GM18499 (cell line): ENCODE results near the gene PSMD1.
"Not testable (repeated sequence)": the region's sequence is repeated elsewhere in the genome, so short reads cannot be mapped to it uniquely, and the experiment has no call there.

Experiments
- ATAC-seq: cut with Tn5 transposase; IDR thresholded peaks from one replicate; pipeline ENCODE4 v1.9.1; 2021; ENCODE audit warnings: moderate number of reproducible peaks; ENCODE audit not compliant: insufficient read depth, unreplicated experiment

Gene PSMD1

GRCh38 chr2:231052494-231053451, 3.9 kb upstream of the PSMD1 start:
- ATAC-seq = no peak

GRCh38 chr2:231053846-231054245, 2.8 kb upstream of the PSMD1 start:
- ATAC-seq = no peak

DNA sequence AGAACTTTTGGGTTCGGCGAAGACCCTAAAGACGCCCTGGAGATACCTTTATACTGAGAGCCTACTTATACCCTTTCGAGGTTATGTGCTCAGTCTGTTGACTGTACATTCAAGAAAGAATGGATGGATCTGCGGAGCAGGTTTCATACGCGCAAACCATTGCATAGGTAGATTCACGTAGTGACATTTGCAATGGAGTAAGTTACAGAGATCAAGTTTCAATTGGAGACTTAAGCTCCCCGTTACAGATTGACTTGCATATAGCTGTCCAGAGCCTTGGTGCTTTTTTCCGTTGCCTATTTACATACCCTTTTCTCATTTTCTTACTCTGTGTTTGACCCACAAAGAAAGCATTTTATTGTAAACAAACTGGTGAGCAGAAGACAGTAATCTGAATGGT, 923 bp downstream of the PSMD1 start:
- ATAC-seq = no peak

DNA sequence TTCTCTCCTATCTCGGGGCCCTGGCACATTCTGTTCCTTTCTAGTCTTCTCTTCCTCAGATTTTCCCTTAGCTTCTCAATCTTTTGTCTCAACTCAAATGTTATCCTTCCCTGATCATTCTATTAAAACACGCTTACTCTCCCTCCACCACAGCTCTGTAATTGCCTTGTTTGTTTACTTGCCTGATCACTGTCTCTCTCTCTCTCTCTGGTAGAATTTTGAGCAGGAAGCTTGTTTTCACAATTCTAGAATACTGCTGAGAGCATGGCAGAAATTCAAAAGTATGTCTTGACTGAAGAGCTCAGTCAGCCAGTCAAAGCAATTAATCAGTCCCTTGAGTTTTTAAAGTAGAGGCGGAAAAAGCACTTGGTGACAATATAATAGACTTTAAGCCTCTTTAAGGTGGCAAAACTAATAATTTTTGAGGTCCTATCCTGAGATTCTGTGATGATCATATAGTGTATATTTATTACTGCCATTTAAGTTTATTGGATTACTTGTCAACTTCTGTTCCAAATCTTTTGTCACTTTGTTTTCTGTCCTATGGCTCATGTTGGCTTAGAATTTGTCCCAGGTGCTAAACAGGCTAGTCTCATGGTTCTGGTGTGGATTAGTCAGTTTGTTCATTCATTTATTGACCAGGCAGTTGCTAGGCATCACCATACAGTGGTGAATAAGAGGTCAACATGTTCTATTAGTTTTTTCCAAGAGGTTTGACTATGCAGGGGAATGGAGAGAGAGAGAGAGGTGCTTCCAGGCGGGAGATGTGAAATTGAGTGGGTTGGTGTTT, 2.3 kb downstream of the PSMD1 start:
- ATAC-seq = no peak

- ATAC-seq = no peak
Measured at GRCh38 chr2:231059756-231060155, 3.1 kb downstream of the PSMD1 start.

DNA sequence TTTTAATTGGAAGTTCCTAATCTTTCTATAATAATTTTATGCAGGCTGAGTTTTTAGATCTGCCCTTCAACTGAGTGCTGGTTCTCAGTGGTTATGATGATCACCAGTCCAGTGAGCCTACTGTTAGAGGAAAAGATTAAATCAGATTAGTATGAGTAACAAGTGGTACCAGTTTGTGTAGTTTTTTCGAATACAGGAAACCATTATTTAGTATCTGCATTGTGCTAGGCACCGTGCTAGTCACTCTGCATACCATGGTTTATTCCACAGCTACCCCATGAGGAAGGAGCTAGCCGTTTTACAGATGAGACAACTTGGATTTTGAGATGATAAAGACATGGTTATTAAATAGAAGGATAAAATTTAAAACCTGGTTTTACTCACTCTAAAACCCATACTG, 6.1 kb downstream of the PSMD1 start:
- ATAC-seq = no peak

DNA sequence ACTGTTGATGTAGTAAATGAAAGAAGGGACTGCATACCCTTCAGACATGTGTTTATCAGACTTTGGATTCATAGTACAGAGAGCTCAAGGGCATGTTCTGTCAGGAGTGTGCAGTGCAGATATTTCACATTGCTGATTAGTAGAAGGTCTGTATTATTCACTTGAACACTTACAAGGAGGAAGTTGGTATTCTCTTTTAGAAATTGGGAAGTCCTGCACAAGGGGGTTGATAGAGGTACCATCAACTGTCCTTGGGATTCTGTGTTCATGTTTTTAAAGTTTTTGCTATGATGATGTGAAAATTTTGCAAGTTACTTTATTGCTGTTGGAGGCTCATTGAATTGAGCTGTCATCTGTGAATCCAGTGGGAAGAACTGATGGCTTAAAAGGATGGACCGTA, 6.7 kb downstream of the PSMD1 start:
- ATAC-seq = no peak

DNA sequence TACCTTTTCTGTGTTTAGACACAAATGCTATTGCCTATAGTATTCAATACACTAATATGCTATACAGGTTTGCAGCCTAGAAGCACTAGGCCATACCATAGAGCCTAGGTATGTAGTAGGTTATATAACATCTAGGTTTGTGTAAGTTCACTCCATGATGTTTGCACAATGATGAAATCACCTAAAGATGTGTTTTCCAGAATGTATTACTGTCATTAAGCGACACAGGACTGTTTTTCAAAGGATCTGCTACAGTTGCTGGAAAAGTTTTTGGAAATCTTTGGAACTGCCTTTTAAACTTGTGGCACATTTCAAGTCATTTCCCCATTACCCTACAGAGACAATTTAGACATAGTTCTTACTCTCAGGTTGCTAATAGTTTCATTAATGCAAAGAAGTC, 9.3 kb downstream of the PSMD1 start:
- no peak for ATAC-seq

- not testable (repeated sequence) for ATAC-seq
Measured at GRCh38 chr2:231067531-231067930, 10.9 kb downstream of the PSMD1 start.

DNA sequence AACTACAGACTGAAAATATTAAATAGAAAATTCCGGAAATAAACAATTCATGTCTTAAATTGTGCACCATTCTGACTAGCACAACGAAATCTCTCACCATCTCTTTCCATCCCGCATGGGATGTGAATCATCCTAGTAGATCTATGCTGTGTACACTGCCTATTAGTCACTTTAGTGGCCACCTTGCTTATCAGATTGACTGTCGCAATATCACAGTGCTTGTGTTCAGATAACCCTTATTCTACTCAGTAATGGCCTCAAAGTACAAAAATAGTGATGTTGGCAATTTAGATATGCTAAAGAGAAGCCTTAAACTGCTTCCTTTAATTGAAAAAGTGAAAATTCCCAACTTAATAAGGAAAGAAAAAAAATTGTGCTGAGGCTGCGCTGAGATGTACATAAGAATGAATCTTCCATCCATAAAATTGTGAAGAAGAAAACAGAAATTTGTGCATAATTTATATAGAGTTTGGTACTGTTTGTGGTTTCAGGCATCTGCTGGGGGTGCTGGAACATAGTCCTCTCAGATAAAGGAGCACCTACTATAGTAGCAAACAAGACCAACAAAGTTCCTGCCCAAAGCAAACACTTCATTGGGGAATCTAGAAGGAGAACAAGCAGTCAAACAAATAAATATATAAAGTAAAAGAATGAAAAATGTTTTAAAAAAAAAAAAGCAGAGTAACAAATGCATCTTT, 12.0 kb downstream of the PSMD1 start:
- ATAC-seq = no peak

GRCh38 chr2:231069379-231070054, 12.8 kb downstream of the PSMD1 start:
- ATAC-seq = no peak

GRCh38 chr2:231084565-231084964, 27.9 kb downstream of the PSMD1 start:
- ATAC-seq = no peak

DNA sequence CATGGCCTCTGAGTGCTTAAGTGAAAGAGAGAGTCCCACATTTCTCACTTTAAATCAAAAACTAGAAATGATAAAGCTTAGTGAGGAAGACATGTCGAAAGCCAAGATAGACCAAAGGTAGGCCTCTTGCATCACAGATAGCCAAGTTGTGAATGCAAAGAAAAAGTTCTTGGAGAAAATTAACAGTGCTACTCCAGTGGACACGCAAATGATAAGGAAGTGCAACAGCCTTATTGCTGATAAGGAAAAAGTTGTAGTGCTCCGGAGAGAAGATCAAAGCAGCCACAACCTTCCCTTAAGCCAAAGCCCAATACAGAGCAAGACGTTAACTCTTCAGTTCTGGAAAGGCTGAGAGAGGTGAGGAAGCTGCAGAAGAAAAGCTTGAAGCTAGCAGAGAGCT, 32.1 kb downstream of the PSMD1 start:
- ATAC-seq = no peak

GRCh38 chr2:231093933-231094332, 37.3 kb downstream of the PSMD1 start:
- no peak for ATAC-seq

GRCh38 chr2:231094736-231095346, 38.2 kb downstream of the PSMD1 start:
- ATAC-seq = no peak

GRCh38 chr2:231099918-231100317, 43.3 kb downstream of the PSMD1 start:
- no peak for ATAC-seq

- ATAC-seq = not testable (repeated sequence)
Measured at GRCh38 chr2:231100321-231100720, 43.7 kb downstream of the PSMD1 start.

DNA sequence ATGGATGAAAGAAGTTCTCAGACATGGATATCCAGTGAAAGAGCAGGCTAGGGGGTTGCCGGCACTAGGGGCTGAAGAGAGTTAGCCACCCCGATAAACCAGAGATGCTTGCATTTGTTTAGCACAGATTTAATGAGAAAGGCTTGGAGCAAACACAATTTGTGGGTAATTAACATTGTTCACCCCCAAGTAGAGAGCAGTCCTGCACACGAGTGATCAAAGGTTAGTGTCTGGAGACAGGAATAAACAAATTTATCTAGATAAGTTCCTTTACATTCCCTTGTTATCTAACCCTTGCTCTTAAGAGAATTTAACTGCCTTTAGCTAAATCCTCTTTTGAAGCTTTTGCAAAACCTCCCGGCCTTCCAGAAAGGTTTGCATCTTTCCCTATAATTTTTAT, 44.3 kb downstream of the PSMD1 start:
- ATAC-seq = no peak

- no peak for ATAC-seq
Measured at GRCh38 chr2:231102772-231103171, 46.1 kb downstream of the PSMD1 start.
